C4-2B (cell line): ENCODE measurements around the gene LILRA6.

Experiments used
- CTCF ChIP-seq: fragments of 450-650 bp; conservative IDR thresholded peaks from 2 replicates; pipeline ENCODE4 v1.5.1; 2017; ENCODE audit warnings: mild to moderate bottlenecking
- ZFX ChIP-seq: fragments of 450-650 bp; IDR thresholded peaks from 2 replicates; pipeline ENCODE4 v1.6.1; 2017

GRCh38 chr19:54257116-54257480, 14.5 kb upstream of the LILRA6 start, which contains the start of gene LILRB5:
- no peak for TF ChIP-seq CTCF
- TF ChIP-seq ZFX, result no peak
